Esophagus squamous epithelium (tissue), 4 donors: ENCODE measurements around the gene ADAMTS7.

ENCODE experiments used
- CTCF ChIP-seq, 6 experiments: fragments of 450-650 bp in 4 of 6; fragments of 200-600 bp in 2 of 6; sonication (generic) in 2 of 6; IDR thresholded peaks; one replicate each; pipeline ENCODE4 v1.5.1; 2016 to 2019; ENCODE audit warnings: antibody characterized with exemption in 6 of 6, mild to moderate bottlenecking in 4 of 6, moderate library complexity in 4 of 6
- POLR2A ChIP-seq, 4 donors: fragments of 450-650 bp; IDR thresholded peaks; one replicate each; pipeline ENCODE4 v1.6.1; 2017; ENCODE audit warnings: antibody characterized with exemption in 4 of 4, mild to moderate bottlenecking in 4 of 4, moderate library complexity in 3 of 4

- no peak for TF ChIP-seq CTCF (IDR thresholded peaks at IDR 0.05)
- no peak for TF ChIP-seq POLR2A (IDR thresholded peaks at IDR 0.05)
These were observed 10.5 kb downstream of the ADAMTS7 start for GRCh38 chr15:78800806-78801205.
